CD4-positive, alpha-beta T cell treated with Interleukin-6 for 4 hours (primary cell): Measurements from ENCODE around the gene MYLK.

Source experiments
- DNase-seq: peaks from one replicate; pipeline ENCODE4 v3.0.0-alpha.2; 2020; ENCODE audit warnings: mixed read lengths

Gene MYLK

GRCh38 chr3:123818324-123818920 lies 65.7 kb downstream of the MYLK start:
- no peak for DNase-seq

GRCh38 chr3:123817413-123817812 lies 66.7 kb downstream of the MYLK start:
- no peak for DNase-seq

DNA sequence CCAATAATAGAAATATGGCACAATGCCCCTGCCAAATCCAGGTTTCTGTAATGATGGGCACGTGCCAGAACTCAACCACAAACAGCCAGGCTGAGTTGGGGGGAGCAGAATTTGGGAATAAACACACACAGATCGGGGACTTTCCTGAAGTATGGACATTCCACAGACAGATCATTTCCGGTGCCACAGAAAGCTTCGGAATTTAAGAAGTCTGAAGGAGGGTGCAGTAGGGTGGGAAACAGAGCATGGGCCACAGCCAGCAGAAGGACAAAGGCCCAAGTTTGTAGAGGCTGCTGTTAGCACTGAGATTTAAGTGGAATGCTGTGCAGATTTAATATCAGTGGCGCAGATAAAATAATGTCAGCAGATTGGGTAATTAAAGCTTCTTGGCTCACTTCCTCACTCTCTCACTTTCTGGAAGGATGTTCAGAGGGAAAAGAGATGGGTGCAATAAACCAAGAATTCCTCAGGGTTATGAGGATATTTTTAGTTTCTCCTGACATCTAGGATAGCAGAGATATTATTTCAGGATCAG lies 67.4 kb downstream of the MYLK start:
- no peak for DNase-seq

GRCh38 chr3:123815981-123816380 lies 68.2 kb downstream of the MYLK start:
- DNase-seq = no peak

DNA sequence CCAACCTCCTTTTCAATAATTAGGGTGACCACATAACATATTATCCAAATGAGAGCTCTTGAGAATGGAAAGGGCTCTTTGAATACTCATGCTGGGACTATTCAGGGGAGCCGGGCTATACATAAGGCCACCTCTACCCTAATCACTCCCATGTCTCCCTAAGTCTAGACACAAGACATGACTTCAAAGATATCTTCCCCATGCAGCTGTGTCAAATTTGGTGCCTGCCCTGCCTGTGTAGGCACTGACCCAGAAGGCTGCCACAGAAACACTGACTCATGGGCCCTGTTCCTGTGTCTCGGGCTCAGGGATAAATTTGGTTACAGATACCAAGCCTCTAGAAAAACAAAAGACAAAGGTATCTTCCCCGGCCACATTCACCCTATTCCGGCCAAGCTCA lies 70.3 kb downstream of the MYLK start:
- no peak for DNase-seq

GRCh38 chr3:123809597-123809996 lies 74.5 kb downstream of the MYLK start:
- DNase-seq = no peak

DNA sequence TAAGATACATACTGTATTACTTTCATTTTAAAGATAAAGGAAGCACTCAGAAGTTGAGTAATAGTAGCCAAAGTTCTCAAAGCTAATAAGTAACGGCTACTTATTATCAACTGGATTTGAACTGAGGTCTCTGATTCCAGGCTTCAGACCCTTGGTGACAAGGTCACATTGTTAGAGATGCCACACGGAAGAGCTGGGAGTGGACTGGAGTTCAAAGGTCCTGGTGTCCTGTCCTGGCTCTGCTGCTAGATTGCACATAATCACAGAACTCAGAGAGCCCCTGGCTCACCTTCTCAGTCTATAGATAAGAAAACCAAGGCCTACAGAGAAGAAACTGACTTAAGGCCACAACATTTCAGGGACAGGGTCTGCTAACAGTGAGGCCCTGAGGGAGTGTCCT lies 75.3 kb downstream of the MYLK start:
- no peak for DNase-seq

- no peak for DNase-seq
These were observed 76.3 kb downstream of the MYLK start for GRCh38 chr3:123807820-123808219.

DNA sequence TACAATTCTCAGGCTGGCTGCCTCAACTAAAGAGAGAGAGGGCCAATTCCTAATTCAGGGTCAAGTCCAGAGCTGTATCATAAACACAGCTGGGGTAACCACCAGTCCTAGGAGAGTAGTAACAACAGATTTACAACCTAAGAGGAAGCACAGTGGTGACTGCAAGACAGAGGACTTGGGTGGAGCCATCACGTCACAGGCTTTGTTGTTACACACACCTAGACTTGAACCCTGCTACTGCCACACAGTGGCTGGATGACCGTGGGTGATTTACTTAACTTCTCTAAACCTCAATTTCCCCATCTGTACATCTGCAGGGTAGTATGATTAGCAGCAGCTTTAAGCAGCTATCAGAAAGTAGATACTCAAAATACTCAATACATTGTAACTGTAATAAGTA lies 78.6 kb downstream of the MYLK start:
- no peak for DNase-seq

GRCh38 chr3:123805101-123805500 lies 79.0 kb downstream of the MYLK start:
- no peak for DNase-seq

GRCh38 chr3:123804676-123805075 lies 79.5 kb downstream of the MYLK start:
- no peak for DNase-seq

GRCh38 chr3:123803521-123803920 lies 80.6 kb downstream of the MYLK start:
- no peak for DNase-seq

- no peak for DNase-seq
These were observed 82.0 kb downstream of the MYLK start for GRCh38 chr3:123802007-123802625.

DNA sequence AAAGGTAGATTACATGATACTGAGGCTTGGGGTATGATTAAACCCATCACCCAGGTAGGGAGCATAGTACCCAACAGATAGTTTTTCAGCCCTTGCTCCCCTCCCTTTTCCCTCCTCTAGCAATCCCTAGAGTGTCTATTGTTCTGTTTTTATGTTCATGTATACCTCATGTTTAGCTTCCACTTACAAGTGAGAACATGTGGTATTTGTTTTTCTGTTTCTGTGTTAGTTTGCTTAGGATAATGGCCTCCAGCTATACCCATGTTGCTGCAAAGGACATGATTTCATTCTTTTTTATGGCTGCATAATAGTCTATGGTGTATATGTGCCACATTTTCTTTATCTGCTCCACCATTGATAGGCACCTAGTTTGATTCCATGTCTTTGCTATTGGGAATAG lies 82.7 kb downstream of the MYLK start:
- no peak for DNase-seq

DNA sequence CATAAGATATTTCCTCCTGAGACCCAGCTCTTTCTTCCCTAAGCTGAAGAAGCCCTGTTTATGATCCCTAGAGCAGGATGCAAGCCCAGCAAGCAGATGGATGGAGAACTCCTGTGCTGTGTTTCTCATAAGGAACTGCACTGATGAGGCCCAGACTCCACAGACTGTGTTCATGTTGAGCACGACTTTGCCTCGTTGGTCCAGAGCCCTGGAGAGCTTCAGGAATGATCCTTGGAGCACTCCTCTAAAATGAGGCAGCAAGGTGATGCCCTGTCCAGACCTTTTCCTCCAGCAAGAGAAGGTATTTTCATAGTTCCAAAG lies 83.8 kb downstream of the MYLK start:
- DNase-seq = no peak

DNA sequence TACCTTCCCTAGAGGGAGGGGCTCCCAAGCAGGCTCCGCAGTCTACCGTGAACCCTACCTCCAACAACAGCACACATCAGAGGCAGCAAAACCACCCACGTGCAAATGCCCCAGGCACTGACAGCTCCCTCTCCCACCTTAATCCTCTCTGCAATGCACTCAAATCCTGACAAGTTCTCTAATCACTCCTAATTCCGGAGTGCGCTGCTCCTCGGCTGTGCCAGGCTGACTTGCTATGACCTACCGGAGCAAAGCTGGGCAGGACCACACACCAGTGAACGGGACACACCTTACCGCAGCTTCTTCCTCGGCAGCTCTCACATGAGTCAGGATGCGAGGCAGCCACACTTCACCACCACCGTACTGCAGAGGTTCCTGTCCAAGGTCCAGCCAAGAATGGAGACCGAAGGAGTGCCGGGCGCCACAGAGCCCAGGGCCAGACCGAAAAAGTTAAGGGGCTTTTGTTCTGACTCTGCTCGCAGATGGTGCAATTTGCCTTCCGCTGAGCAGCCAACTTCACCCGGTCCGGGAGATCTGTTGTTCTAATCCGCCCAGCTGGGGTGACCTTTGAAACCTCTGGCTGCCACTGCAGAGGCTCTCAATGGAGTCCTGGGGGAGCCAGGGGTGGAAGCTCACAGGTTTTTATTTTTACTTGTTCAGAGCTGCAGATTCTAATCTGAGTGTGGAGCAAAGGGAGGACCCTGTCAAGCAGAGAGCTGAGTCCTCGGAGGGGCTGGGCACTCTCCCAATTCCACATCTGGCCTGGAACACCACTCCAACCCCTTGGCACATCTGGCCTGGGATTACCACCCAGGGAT lies 84.4 kb downstream of the MYLK start:
- no peak for DNase-seq

GRCh38 chr3:123798550-123798949 lies 85.6 kb downstream of the MYLK start:
- no peak for DNase-seq

DNA sequence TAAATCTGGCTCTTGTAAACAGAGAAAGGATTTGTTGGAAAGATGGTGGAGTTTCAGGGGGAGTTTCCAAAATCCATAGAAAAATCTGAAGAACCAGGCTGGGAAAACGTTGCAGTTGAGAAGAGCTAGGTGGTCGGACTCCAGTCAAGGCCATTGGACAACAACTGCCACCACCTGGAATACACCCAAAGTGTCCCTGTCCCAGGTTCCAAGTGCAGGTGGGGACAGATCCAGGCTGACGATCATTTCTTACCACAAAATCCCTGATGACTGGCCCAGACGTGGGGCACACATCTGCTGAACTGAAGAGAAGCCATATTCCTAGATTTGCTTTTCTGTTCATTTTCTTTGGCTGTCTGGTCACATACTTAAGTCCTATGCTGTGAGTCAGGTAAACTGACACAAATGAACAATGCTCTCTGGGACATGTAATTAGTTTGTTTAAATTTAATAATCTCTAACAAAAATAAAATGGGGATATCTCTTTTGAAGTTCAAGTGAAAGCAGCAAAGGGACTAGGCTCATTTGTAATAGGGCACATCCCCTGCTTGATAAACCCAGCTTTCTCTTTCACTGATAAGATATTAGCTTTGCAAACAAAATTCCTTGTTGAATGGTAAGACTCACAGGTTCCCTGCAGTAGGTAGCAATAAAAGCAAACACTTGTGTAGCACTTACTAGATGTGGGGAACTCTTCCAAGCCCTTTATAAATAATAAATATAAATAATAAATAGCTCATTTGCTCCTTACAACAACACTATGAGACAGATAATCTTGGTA lies 88.5 kb downstream of the MYLK start:
- DNase-seq = no peak

DNA sequence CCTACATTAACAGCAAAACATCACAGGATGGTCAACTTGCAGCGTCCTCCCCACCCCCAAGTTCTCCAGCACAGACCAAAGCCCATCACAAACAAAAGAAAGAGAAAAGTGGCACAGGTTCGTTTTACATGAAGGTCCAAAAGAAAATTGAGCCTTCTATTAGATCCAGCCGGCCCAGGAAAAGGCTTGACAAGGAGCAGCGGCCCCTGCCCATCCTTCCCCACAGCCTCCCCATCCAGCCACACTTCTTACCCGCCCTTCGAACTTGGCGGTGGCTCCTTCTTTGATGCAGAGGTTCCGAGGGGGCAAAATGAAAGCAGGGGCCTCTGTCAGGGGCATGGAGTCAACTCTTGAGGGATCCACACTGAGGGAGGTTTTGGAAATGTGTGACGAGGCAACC lies 90.7 kb downstream of the MYLK start:
- no peak for DNase-seq

DNA sequence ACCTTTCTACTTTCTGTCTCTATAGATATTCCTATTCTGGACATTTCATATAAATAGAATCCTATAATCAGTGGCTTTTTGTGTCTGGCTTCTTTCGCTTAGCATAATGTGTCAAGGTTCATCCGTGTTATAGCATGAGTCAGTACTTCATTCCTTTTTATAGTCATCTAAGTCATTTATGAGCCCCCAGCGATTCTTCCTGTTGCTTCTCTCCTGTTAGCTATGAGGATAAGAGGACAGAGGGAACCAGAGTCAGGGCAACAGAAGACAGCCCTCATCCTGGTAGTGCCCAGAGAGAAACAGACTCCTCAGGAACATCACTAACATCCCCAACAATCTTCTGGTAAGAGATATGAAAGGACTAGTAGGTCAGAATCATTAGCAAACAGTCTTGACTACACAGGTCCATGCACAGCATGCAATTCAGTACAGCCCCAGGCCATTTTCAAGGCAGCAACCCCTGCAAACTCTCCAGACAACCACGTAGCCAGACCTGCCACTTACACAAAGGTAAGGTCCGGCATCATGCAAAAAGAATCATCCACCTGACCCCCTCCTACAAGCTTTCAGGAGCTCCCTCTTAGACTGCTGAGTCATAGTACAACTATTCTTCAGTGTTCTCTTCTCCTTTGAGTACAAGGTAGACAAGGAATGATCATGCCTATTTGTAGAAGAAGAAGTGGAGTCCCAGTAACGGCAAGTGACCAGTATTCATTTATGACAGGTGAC lies 91.5 kb downstream of the MYLK start:
- DNase-seq = no peak

- DNase-seq = no peak
These were observed 92.2 kb downstream of the MYLK start for GRCh38 chr3:123791898-123792297.

DNA sequence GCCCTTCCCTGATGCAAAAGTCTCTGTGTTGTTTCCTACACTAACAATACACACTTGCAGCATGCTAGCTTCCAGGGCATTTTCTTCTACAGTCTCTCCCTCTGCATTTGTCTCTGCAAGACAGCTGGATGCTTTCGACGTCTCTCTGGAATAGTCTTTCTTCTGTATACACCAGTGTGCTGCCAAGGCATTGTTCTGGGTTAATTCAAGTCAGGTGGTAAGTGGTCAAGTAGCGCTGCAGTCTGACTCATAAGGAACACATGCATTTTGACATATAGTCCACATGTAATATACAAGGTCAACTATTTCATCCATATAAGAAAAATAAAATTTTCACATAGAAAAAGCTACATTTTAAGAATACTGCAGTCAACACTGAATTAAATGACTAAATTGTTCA lies 92.7 kb downstream of the MYLK start:
- DNase-seq = no peak

- DNase-seq = no peak
These were observed 93.1 kb downstream of the MYLK start for GRCh38 chr3:123791073-123791370.
